NCI-H748 (cell line): Measurements from ENCODE around the gene MMP28.

Source experiments
- DNase-seq: peaks from one replicate; lab custom pipeline; 2025; ENCODE audit not compliant: unreplicated experiment; lab: John Stamatoyannopoulos, UW

MMP28 gene

DNA sequence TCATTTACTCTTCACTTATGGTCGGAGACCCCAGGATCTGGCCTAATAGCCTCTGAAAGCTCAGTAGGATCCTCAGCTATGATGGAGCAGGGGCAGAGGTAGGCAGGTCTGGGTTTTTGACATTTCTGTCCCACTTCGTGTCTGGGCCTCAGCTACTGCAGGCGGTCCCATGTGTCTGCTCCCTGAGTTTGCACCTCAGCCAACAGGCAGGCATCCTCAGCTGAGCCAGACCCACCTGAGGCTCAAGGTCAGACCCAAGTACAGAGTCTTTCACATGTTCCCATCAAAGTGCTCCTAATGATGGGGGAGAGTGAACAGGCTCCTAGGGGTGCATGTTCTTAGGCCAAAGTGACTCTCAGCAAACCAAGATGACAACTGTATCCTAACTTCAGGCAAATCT, 66.9 kb downstream of the MMP28 start:
- DNase-seq = no peak

DNA sequence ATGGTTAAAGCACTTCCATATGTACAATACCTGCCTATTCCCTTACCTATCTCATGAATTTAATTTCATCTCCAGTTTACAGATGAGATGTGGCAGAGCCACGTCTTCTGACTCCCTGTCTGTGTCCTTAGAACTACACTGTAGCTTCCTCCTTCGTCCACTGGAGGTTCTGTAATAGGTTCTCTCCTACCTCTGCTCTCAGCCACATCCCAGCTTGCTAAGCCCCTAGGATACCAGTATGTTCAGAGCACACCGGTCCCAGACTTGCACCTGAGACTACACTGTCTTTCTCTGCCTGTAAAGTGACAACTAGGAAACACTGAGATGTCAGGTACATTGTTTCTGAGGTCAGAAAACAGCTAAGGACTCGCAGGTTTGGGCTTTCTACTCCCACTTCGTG, 67.8 kb downstream of the MMP28 start:
- DNase-seq = no peak

DNA sequence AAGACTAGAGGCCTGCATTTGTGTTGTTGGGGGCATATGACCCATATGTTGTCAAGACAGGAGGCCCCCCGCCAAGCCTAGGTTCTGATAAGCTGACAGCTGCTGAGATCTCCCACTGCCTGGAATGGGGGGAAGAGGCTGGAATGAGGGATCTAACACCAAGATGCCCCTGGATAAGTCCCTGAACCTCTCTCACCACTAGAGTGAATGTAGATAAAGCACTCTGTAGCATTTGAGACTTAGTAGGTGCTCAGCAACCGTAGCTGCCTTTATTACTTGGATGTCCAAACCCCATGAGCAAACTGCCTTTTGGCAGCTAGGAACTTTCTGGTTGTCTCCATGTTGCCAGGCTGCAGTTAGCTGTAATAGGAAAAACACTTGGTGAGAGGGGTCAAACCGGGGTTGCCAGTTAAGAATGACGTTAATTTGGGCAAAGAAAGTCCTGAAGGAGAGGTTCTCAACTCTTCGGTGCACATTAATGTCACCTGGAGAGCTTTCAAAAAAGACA, 68.4 kb downstream of the MMP28 start:
- no peak for DNase-seq

DNA sequence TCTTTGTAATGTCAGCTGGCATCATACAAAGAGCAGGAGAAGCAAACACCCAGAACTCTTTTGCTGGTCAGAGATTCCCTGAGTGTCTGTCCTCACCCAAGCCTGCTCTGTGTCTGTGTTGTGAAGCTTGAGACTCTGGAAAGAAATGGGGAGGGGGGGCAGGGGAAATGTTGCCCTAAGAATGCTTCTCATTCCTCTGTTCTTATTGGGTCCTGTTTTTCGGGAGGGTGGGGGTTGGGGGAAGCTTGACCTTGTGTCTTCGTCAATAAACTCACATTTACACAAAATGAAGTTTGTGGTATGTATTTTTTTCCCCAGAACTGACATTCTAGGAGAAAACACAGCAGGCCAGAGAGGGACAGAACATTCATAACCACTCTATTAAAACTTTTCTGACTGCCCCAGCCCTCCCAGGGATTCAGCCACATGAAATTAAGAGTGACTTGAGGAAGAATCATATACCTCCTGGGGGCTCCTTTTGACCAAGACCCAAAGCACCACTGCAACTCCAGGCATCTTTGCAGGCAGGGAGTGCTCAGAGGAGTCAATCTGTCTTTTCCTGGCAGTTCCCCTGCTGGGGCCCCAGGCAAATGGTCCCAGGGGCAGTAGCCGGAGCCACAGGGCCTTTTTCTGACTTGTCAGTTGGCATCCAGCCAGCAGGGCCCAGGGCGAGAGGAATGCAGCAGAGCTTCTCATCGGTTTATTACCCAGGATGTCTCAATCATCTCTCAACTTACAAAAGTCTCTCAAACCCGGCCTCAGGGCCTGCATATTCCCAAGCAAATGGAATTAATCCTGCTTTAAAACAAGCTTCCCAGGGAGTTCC, 69.1 kb downstream of the MMP28 start:
- DNase-seq = no peak

DNA sequence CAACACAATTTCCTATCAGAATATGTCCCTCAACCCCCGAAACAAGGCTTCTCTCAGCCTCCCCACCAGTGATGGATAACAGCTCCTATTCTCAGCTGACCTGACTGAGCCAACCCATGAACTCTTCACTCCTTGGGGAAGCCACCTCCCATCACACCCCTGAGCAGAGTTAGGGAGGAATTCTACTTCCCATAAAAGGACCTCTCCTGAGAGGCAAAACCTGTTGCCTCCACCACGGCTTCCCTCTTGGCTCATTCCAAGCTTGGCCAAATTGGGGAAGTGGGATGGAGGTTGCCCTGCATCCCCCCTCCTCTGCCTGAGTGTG, 69.7 kb downstream of the MMP28 start:
- DNase-seq = no peak

DNA sequence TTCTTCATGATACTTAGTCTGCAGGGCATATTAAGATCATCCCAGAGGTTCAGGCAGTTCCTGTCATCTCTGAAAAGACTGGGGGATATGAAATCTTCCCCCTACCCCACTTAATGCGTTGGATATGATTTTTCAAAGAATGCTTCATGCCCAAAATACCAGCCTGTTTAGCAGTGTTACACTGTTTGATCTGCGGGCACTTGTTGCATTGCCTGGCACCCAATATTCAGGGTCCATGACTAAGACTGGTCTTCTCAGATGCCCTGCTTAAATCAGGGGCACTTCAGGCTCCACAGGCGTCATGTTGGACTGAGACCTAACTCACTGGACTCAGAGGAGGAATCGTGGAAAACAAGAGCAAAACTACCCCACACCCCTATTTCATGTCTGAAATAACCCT, 70.4 kb downstream of the MMP28 start:
- no peak for DNase-seq

DNA sequence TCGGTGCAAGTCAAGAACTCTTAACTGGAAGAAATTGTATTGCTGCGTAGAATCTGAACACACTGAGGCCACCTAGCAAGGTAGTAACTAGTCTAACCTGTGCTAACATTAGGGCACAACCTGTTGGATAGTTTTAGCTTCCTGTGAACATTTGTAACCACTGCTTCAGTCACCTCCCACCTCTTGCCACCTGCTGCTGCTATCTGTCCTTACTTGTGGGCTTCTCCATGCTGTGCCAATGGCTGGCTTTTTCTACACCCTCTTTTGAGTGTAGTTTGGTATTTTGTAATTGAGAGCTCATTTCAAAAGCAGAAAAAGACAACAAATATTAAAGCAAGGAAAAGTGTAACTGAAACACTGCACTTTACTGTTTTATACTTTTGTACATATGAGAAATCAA, 71.7 kb downstream of the MMP28 start:
- no peak for DNase-seq

DNA sequence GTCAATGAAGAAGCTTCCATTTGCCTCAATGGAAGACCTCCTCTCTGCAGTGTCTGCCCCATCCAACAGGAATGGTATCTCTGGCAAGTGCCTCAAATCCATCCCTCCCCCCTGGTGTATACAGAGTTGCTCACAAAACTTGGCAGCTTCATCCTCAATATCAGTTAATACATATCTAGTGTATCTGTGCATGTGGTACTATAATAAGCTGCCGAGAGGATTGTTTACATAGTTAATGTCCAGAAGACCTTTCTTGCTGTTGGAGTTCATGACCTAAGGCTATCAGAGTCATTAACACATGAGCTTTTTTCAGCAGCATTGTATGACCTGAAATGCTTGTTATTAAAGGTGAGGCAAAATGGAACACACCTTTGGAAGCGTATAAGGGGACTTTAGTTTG, 78.0 kb downstream of the MMP28 start:
- DNase-seq = no peak

DNA sequence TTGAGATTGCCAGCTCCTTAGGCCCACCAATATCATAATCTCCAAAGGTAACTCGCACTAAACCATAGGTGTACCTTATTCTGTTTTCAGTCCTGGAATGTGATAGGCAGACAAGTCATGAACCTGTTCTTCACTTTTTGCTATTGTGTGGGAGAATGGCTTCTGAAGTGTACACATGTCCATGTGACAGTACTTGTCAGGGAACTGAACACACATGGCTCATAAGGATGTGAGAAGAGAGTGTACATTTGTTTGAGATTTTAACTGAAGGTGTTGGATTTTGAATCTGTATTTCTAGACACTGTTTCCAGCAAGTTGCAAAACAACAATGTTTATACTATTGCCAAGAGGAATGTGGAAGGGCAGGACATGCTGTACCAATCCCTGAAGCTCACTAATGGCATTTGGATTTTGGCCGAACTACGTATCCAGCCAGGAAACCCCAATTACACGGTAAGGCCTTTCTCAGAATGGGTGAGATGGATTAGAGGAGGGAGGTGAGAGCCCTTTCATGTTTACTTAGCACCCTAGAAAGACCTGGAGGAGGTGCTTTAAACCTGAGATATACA, 78.5 kb downstream of the MMP28 start:
- no peak for DNase-seq

DNA sequence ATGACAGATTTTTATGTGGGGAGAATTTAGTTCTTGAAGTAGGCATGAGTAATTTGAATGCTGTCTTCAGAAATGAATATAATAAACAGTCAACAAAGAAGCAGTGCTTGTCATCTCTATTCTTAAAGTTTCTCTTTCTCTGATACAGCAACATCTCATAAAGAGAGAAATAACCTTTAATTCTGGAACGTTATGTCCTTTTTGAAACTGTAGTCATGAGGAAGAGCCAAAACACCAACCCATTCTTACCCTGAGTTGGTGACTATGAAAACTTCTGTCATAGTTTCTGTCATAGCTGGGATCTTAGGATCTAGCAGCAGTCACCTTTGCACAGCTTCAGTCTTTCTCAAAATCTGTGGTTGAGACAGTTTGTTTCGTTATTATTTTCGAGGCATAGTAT, 79.3 kb downstream of the MMP28 start:
- no peak for DNase-seq
